H1 (cell line): Measurements from ENCODE around the gene OTOP1. TPM values are rescaled to one million over a fixed set of nuclear protein-coding genes. Genes with fewer than 3 reads are reported as not detected.

Experiments
- FOSL1 ChIP-seq: IDR thresholded peaks from 2 replicates; pipeline ENCODE4 v1.6.1; 2011; ENCODE audit warnings: mild to moderate bottlenecking, low read depth, low read length, moderate library complexity; ENCODE audit not compliant: insufficient read depth
- JUND ChIP-seq: IDR thresholded peaks from 2 replicates; pipeline ENCODE4 v1.6.1; 2011; ENCODE audit warnings: mild to moderate bottlenecking, improper control_type of control experiment, low read length
- KDM1A ChIP-seq: fragments of 200-600, 300-600 bp; sonication (generic); IDR thresholded peaks from 2 replicates; pipeline ENCODE4 v1.7.1; 2016; ENCODE audit warnings: mild to moderate bottlenecking, low read length, borderline replicate concordance
- KDM5A ChIP-seq: fragments of 200-600 bp; IDR thresholded peaks from 2 replicates; pipeline ENCODE4 v1.7.1; 2012; ENCODE audit warnings: mild to moderate bottlenecking, low read length, inconsistent platforms, mixed read lengths
- POLR2AphosphoS5 ChIP-seq: IDR thresholded peaks from 2 replicates; pipeline ENCODE4 v1.6.1; 2011; ENCODE audit warnings: low read depth, low read length
- RNF2 ChIP-seq: fragments of 200-900, 300-1000 bp; sonication (generic); IDR thresholded peaks from 2 replicates; pipeline ENCODE4 v1.7.1; 2016; ENCODE audit warnings: borderline replicate concordance, low read depth, mild to moderate bottlenecking, antibody characterized with exemption, low read length; ENCODE audit not compliant: poor library complexity, severe bottlenecking; ENCODE audit errors: missing control alignments
- SAP30 ChIP-seq: fragments of 300-600 bp; sonication (generic); IDR thresholded peaks from 2 replicates; pipeline ENCODE4 v1.7.1; 2012; ENCODE audit warnings: low read length, moderate library complexity, mild to moderate bottlenecking, inconsistent platforms; ENCODE audit not compliant: insufficient read depth, insufficient replicate concordance
- SIN3A ChIP-seq, 2 experiments: IDR thresholded peaks in 1 of 2; conservative IDR thresholded peaks in 1 of 2; 2 replicates each; pipeline ENCODE4 v1.6.1; 2011 to 2012; ENCODE audit warnings: low read length in 2 of 2, improper control_type of control experiment in 1 of 2, low read depth in 1 of 2, mild to moderate bottlenecking in 1 of 2
- TAF1 ChIP-seq: IDR thresholded peaks from 2 replicates; pipeline ENCODE4 v1.6.1; 2011; ENCODE audit warnings: mild to moderate bottlenecking, low read depth, low read length
- polyA plus RNA-seq, 7 experiments: library from polyadenylated mRNA; depleted of rRNA in 3 of 7; stranded (reverse) in 5 of 7; unstranded in 2 of 7; fragments of >200 nt in 5 of 7; fragments of 200-250 nt in 2 of 7; gene quantifications; 1 replicate in 5 of 7; 2 replicates in 1 of 7; 4 replicates in 1 of 7; pipeline versions ENCODE4 v1.2.1 to v1.2.3, GENCODE V29; 2011 to 2013; ENCODE audit warnings: missing spikeins in 2 of 7, mixed read lengths in 2 of 7
- total RNA-seq: library from RNA; stranded (reverse); fragmentation: NEBNext Ultra II Directional; extraction: Animal tissue kit (Norgen Biotek cat#: 25700); gene quantifications from 2 replicates; pipeline ENCODE4 v1.2.1, GENCODE V29; 2021
- TF ChIP-seq, protein P1 (sequence below): IDR thresholded peaks from 2 replicates; pipeline ENCODE4 v1.6.1; 2011; ENCODE audit warnings: low read depth, mild to moderate bottlenecking, low read length; ENCODE audit not compliant: insufficient read depth

The OTOP1 gene
- total and polyA plus RNA-seq, 2 of the 8 experiments (the other 6 are each of a cell fraction or from before 2014, with no cell fraction given): not detected

- TF ChIP-seq RNF2 (no peak), POLR2AphosphoS5 (no peak), TAF1 (no peak), JUND (no peak), FOSL1 (no peak), KDM5A (no peak), SIN3A (conservative IDR thresholded peaks at IDR 0.05 in 1 of 2, IDR thresholded peaks at IDR 0.05 in 1 of 2; ENCODE audit: low read depth in 1 of 2, low read length in 2 of 2) (no peak), SAP30 (no peak), KDM1A (no peak)
- TF ChIP-seq, protein P1, sequence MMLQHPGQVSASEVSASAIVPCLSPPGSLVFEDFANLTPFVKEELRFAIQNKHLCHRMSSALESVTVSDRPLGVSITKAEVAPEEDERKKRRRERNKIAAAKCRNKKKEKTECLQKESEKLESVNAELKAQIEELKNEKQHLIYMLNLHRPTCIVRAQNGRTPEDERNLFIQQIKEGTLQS: no peak
Measured at GRCh38 chr4:4271912-4272311, 45.2 kb upstream of the OTOP1 start (continued).
